ENCODE measurements around the gene GNB1L. TPM values are rescaled to one million over a fixed set of nuclear protein-coding genes. Genes with fewer than 3 reads are reported as not detected.

GNB1L gene
- total RNA-seq, 2 experiments from 2014 or later, result 3.0 to 6.5 TPM

- ChIA-PET POLR2A (interaction anchor here (0.6 to 3.6 kb wide), 7 partner anchors 10 to 713 kb away, joined by 3 to 92 read pairs (median 8); no protein-coding TSS in a partner anchor), CTCF (interaction anchor here (1.0 to 2.7 kb wide), 3 partner anchors 33 to 123 kb away, joined by 3 to 13 read pairs (median 10); no protein-coding TSS in a partner anchor)
- no peaks in the 10 kb centered on the region for H3K9me3 Mint-ChIP-seq
- Histone ChIP-seq H3K36me3 (ENCODE audit: insufficient read depth, low read length) (peaks cover 26% of the 10 kb centered on the region), H3K27ac (ENCODE audit: low read depth in 1 of 2, low read length in 2 of 2) (peak overlapping the region; percentile 67 to 90), H3K4me3 (ENCODE audit: low read length) (peak overlapping the region; percentile 99), H3K27me3 (ENCODE audit: control insufficient read depth in 1 of 2, insufficient read depth in 2 of 2, low read length in 2 of 2) (no peaks in the 10 kb centered on the region), H3K4me1 (ENCODE audit: insufficient read depth, low read length) (peaks cover 58% of the 10 kb centered on the region), H3K9me3 (ENCODE audit: control insufficient read depth in 1 of 2, insufficient read depth in 1 of 2, low read length in 2 of 2) (no peaks in the 10 kb centered on the region)
- H3K27me3 Mint-ChIP-seq, result no peaks in the 10 kb centered on the region
- H3K36me3 Mint-ChIP-seq (ENCODE audit: low read depth), result peaks cover 62% of the 10 kb centered on the region
- TF ChIP-seq CTCF (IDR thresholded peaks at IDR 0.05), result no peak
- peak overlapping the region; percentile 95 for H3K4me3 Mint-ChIP-seq
- DNase-seq (peak in 6 of 14 experiments; percentile 11 to 46 (median 37)), ATAC-seq (ENCODE audit: poor library complexity) (no peak)
- peak overlapping the region; percentile 96 for H3K27ac Mint-ChIP-seq
- intact Hi-C loops (cut with DNase I, micrococcal nuclease), result loop anchor here in 1 of 2 experiments (10.0 kb wide), 3 partner anchors 161 to 559 kb away; partner anchors contain the start of genes ARVCF, CLTCL1, RANBP1 and TRMT2A
- H3K4me1 Mint-ChIP-seq (ENCODE audit: low read depth), result peaks cover 65% of the 10 kb centered on the region
Measured at GRCh38 chr22:19853879-19854777, 546 bp downstream of the GNB1L start.

- H3K4me3 Mint-ChIP-seq, result peak overlapping the region; percentile 95
- CTCF ChIA-PET, result interaction anchor here (1.0 kb wide), 1 partner anchor 57 kb away, joined by 3 read pairs; no protein-coding TSS in a partner anchor
- intact Hi-C loops (cut with DNase I, micrococcal nuclease), result loop anchor here in 1 of 2 experiments (10.0 kb wide), 3 partner anchors 162 to 558 kb away; partner anchors contain the start of genes ARVCF, CLTCL1, RANBP1 and TRMT2A
Measured at GRCh38 chr22:19853058-19853878, 1.4 kb downstream of the GNB1L start.

More at GRCh38 chr22:19853058-19853878, 1.4 kb downstream of the GNB1L start:
- no peaks in the 10 kb centered on the region for H3K9me3 Mint-ChIP-seq
- DNase-seq (peak in 1 of 14 experiments; percentile 12), ATAC-seq (ENCODE audit: poor library complexity) (no peak)
- Histone ChIP-seq H3K27me3 (ENCODE audit: control insufficient read depth in 1 of 2, insufficient read depth in 2 of 2, low read length in 2 of 2) (no peaks in the 10 kb centered on the region), H3K4me3 (ENCODE audit: low read length) (peak overlapping the region; percentile 99), H3K27ac (ENCODE audit: low read depth in 1 of 2, low read length in 2 of 2) (peak overlapping the region in 1 of 2 donors; percentile 90), H3K36me3 (ENCODE audit: insufficient read depth, low read length) (peaks cover 30% of the 10 kb centered on the region), H3K4me1 (ENCODE audit: insufficient read depth, low read length) (peaks cover 64% of the 10 kb centered on the region), H3K9me3 (ENCODE audit: control insufficient read depth in 1 of 2, insufficient read depth in 1 of 2, low read length in 2 of 2) (no peaks in the 10 kb centered on the region)
- peak overlapping the region; percentile 96 for H3K27ac Mint-ChIP-seq
- TF ChIP-seq CTCF (IDR thresholded peaks at IDR 0.05), result no peak
- H3K27me3 Mint-ChIP-seq, result no peaks in the 10 kb centered on the region
- H3K36me3 Mint-ChIP-seq (ENCODE audit: low read depth), result peaks cover 62% of the 10 kb centered on the region
- POLR2A ChIA-PET, result interaction anchor here (0.6 to 3.6 kb wide), 5 partner anchors 9 to 714 kb away, joined by 3 to 92 read pairs (median 17); no protein-coding TSS in a partner anchor
- peaks cover 63% of the 10 kb centered on the region for H3K4me1 Mint-ChIP-seq (ENCODE audit: low read depth)
